A673 (cell line): Measurements from ENCODE around the gene TMEM89. TPM values are rescaled to one million over a fixed set of nuclear protein-coding genes. Genes with fewer than 3 reads are reported as not detected.

ENCODE experiments used
- BruUV-seq: library from RNA; stranded (reverse); fragments of 400-500 nt; replicated peaks from 2 replicates; lab custom pipeline; 2021; lab: Mats Ljungman, UMichigan
- CTCF ChIA-PET: fragments of 300-600 bp; sonication (Branson Sonifier 250); formaldehyde crosslinking; loops from one replicate; lab custom pipeline; 2022; ENCODE audit warnings: antibody characterized with exemption; lab: Charles Lee
- POLR2A ChIA-PET: fragments of 300-600 bp; sonication (Branson Sonifier 250); formaldehyde crosslinking; loops from one replicate; lab custom pipeline; 2022; ENCODE audit warnings: antibody characterized with exemption; ENCODE audit not compliant: low non-redundant PET; lab: Charles Lee
- DNase-seq: peaks from one replicate; pipeline ENCODE4 v3.0.0-alpha.2; 2015; ENCODE audit warnings: low spot score
- H3K27ac ChIP-seq: fragments of 200-600 bp; sonication (generic); 2 replicates; pipeline ENCODE4 v1.5.1; 2016; ENCODE audit warnings: mixed run types, low read depth, mild to moderate bottlenecking, mixed read lengths, antibody characterized with exemption, low read length; ENCODE audit not compliant: poor library complexity, severe bottlenecking
- H3K27me3 ChIP-seq: fragments of 200-600 bp; sonication (generic); replicated peaks from 2 replicates; pipeline ENCODE4 v1.6.1; 2017; ENCODE audit warnings: mixed run types, low read depth, mild to moderate bottlenecking, mixed read lengths, antibody characterized with exemption, low read length; ENCODE audit not compliant: insufficient read depth, poor library complexity
- H3K36me3 ChIP-seq: fragments of 200-600 bp; sonication (generic); 2 replicates; pipeline ENCODE4 v1.6.1; 2016; ENCODE audit warnings: mixed run types, mild to moderate bottlenecking, mixed read lengths, antibody characterized with exemption, low read length; ENCODE audit not compliant: insufficient read depth, poor library complexity, severe bottlenecking
- H3K4me1 ChIP-seq: fragments of 200-600 bp; sonication (generic); 2 replicates; pipeline ENCODE4 v1.6.1; 2017; ENCODE audit warnings: mixed run types, mild to moderate bottlenecking, mixed read lengths, antibody characterized with exemption, low read length; ENCODE audit not compliant: insufficient read depth, poor library complexity, severe bottlenecking
- H3K4me3 ChIP-seq: fragments of 200-600 bp; sonication (generic); 2 replicates; pipeline ENCODE4 v1.5.1; 2016; ENCODE audit warnings: low read depth, mixed run types, mild to moderate bottlenecking, mixed read lengths, low read length; ENCODE audit not compliant: poor library complexity, severe bottlenecking
- H3K9me3 ChIP-seq: fragments of 200-600 bp; sonication (generic); 2 replicates; pipeline ENCODE4 v1.6.1; 2016; ENCODE audit warnings: mixed run types, low read depth, mild to moderate bottlenecking, mixed read lengths, antibody characterized with exemption, low read length; ENCODE audit not compliant: poor library complexity, severe bottlenecking
- CTCF ChIP-seq: fragments of 300-800, 200-600 bp; sonication (generic); conservative IDR thresholded peaks from 2 replicates; pipeline ENCODE4 v1.5.1; 2017; ENCODE audit warnings: low read depth, mild to moderate bottlenecking, antibody characterized with exemption, low read length, moderate library complexity, mixed read lengths
- EZH2 ChIP-seq: fragments of 200-600 bp; sonication (generic); IDR thresholded peaks from 2 replicates; pipeline ENCODE4 v1.6.1; 2017; ENCODE audit warnings: borderline replicate concordance, low read depth, mild to moderate bottlenecking, mixed read lengths, antibody characterized with exemption, low read length; ENCODE audit not compliant: poor library complexity, severe bottlenecking
- intact Hi-C: fragments of 100-400 bp; cut with micrococcal nuclease; formaldehyde crosslinking; loops from one replicate; pipeline ENCODE4 v1.10.0; 2022; ENCODE audit not compliant: unreplicated experiment
- total RNA-seq: library from RNA; stranded (reverse); gene quantifications from 2 replicates; pipeline ENCODE4 v1.2.3, GENCODE V29; 2021

TMEM89 gene
- total RNA-seq, 1 experiment from 2014 or later = not detected

- POLR2A ChIA-PET = no interaction called here
- Histone ChIP-seq H3K4me3 (no peak overlapping the region), H3K4me1 (no peaks in the 10 kb centered on the region), H3K9me3 (no peaks in the 10 kb centered on the region), H3K27me3 (no peaks in the 10 kb centered on the region), H3K27ac (no peak overlapping the region), H3K36me3 (no peaks in the 10 kb centered on the region)
- BruUV-seq = no TSS peak
- CTCF ChIA-PET = no interaction called here
- no peak for DNase-seq
- no peak for TF ChIP-seq CTCF
- TF ChIP-seq EZH2 = no peak
- intact Hi-C loops = no loop called here
These were observed 26.8 kb upstream of the TMEM89 start for GRCh38 chr3:48648188-48648850.

- ChIA-PET CTCF (no interaction called here), POLR2A (no interaction called here)
- Histone ChIP-seq H3K27ac (no peak overlapping the region), H3K4me3 (no peak overlapping the region), H3K36me3 (no peaks in the 10 kb centered on the region), H3K9me3 (no peaks in the 10 kb centered on the region), H3K27me3 (no peaks in the 10 kb centered on the region), H3K4me1 (no peaks in the 10 kb centered on the region)
- TF ChIP-seq CTCF (no peak), EZH2 (no peak)
- no TSS peak for BruUV-seq
- DNase-seq = no peak
- intact Hi-C loops = no loop called here
These were observed 26.1 kb upstream of the TMEM89 start for GRCh38 chr3:48647714-48648113.

- no peaks in the 10 kb centered on the region for H3K27me3 ChIP-seq
- DNase-seq = no peak
- no peak overlapping the region for H3K4me3 ChIP-seq
- BruUV-seq = no TSS peak
- H3K9me3 ChIP-seq = no peaks in the 10 kb centered on the region
- no peaks in the 10 kb centered on the region for H3K4me1 ChIP-seq
- POLR2A ChIA-PET = no interaction called here
- no peak overlapping the region for H3K27ac ChIP-seq
- intact Hi-C loops = no loop called here
- TF ChIP-seq EZH2 (no peak), CTCF (no peak)
- CTCF ChIA-PET = no interaction called here
- H3K36me3 ChIP-seq = no peaks in the 10 kb centered on the region
These were observed 23.6 kb upstream of the TMEM89 start for GRCh38 chr3:48644898-48645760.
